Choroid plexus epithelial cell (primary cell): ENCODE measurements around the gene CD4.

ENCODE experiments used
- DNase-seq: peaks from one replicate; pipeline ENCODE4 v3.0.0-alpha.2; 2010; ENCODE audit warnings: low read depth
- H3K4me3 ChIP-seq: 2 replicates; pipeline ENCODE4 v1.5.1; 2011; ENCODE audit warnings: low read depth, mild to moderate bottlenecking, control low read depth, low read length, moderate library complexity
- CTCF ChIP-seq: conservative IDR thresholded peaks from 2 replicates; pipeline ENCODE4 v1.5.1; 2011; ENCODE audit warnings: low read depth, mild to moderate bottlenecking, control low read depth, inconsistent platforms, low read length, moderate library complexity

Gene CD4

GRCh38 chr12:6827982-6828780 is 38.9 kb downstream of the CD4 start, which contains the start of gene P3H3:
P3H3 (plus strand) TSS chr12:6828407; CDS start chr12:6828441, 34 bp downstream.
- no peak for TF ChIP-seq CTCF
- DNase-seq = peak; percentile 39
- H3K4me3 ChIP-seq = peak within 1 kb of the TSS; percentile 93

DNA sequence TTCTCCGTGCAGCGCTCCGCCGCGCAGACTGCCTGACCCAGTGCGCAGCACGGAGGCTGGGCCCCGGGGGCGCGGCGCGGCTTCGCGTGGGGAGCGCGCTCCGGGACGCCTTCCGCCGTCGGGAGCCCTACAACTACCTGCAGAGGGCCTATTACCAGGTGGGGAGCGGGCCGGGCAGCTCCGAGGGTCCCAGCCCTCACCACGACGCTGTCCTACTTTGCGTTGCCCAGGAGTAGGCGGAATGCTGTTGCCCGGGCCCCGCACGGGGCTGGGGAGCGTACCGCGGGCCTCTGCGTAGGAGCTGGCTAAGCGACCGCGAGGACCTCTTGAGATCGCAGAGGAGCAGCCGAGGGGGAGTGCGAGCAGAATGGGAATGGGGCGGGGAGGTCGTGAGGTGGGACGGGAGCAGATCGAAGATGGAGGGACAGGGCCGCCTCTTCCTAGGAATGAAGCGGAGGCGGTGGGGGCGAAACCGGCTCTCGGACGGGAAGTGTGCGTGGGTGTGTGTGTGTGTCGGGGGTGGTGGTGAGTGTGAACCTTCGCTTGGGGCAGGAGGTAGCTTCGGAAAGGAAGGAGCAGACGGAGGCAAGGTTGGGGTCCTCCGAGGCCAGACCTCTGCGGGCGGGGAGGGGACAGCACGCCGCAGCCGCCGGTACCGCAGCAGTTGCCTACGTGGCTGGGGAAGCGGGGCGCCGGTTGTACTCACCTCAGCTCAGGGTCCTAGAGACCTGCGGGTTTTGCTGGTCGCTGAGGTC is 39.6 kb downstream of the CD4 start:
- no peak for TF ChIP-seq CTCF
- H3K4me3 ChIP-seq = peak overlapping the region; percentile 93
- peak; percentile 71 for DNase-seq

DNA sequence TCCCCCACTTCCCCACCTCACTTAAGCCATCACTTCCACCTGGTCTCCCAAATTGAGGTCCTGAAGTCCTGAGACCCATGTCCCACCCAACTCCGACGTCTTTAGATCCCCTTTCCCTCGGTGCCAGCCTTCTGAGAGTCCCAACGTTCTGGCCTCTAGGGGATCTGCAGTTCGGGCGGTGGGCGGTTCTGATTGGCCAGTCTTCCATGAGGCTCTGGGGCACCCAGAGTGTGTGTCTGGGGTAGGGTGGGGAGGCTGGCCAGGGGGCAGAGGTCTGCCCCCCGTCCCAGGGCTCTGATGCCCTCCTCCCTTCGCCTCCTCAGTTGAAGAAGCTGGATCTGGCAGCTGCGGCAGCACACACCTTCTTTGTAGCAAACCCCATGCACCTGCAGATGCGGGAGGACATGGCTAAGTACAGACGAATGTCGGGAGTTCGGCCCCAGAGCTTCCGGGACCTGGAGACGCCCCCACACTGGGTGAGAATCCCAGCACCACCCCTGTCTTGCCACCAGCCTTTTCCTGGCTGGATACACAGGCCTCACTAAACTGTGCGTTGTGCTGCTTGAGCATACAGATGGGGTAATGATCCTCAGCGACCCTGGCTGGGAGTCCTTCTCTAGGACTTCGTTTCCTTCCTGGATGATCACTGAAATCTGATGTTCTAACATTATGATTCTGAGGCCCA is 40.4 kb downstream of the CD4 start:
- H3K4me3 ChIP-seq = peak overlapping the region; percentile 93
- no peak for DNase-seq
- TF ChIP-seq CTCF = peak; percentile 53

DNA sequence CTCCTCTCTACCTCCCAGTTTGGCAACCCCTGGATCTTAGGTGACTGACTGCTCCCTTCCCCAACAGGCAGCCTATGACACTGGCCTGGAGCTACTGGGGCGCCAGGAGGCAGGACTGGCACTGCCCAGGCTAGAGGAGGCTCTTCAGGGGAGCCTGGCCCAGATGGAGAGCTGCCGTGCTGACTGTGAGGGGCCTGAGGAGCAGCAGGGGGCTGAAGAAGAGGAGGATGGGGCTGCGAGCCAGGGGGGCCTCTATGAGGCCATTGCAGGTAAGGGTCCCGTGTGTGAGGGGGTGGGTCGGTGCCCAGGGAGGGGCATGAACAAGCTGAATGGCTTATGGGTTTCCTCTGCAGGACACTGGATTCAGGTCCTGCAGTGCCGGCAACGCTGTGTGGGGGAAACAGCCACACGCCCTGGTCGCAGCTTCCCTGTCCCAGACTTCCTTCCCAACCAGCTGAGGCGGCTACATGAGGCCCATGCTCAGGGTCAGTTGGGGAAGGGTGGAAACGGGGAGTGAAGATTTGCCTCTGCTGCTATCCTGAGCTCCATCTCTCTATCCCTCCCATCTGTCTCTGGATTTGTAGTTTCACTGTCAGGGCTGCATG is 41.1 kb downstream of the CD4 start:
- no peak for TF ChIP-seq CTCF
- peak overlapping the region; percentile 8 for H3K4me3 ChIP-seq
- no peak for DNase-seq

GRCh38 chr12:6830999-6831398 is 41.7 kb downstream of the CD4 start:
- no peak for DNase-seq
- no peak for TF ChIP-seq CTCF
- no peak overlapping the region for H3K4me3 ChIP-seq

DNA sequence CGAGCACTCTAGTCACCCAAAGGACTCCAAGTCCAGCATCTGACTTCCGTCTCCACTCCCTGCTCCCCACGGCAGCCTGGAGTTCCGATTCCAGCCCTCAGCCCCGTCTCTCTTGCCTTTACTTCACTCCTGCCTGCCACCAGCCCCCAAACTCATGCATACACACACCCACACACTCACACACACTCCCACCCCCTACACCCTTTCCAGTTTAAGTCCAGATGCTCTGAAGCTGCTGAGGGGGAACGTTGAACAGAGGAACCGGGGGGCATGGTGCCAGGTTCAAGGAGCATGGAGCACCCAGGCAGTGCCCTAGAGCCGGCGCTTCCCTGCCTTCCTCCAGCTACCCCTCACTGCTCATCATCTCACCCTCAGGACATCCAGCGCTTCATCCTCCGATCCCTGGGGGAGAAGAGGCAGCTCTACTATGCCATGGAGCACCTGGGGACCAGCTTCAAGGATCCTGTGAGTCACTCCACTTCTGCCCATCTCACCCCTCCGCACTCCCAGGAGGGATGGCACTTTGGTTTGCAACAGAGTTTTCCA is 42.2 kb downstream of the CD4 start:
- no peak for TF ChIP-seq CTCF
- no peak for DNase-seq
- no peak overlapping the region for H3K4me3 ChIP-seq
